Measurements from ENCODE around the gene KHDC3L.

KHDC3L gene, protein sequence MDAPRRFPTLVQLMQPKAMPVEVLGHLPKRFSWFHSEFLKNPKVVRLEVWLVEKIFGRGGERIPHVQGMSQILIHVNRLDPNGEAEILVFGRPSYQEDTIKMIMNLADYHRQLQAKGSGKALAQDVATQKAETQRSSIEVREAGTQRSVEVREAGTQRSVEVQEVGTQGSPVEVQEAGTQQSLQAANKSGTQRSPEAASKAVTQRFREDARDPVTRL

DNA sequence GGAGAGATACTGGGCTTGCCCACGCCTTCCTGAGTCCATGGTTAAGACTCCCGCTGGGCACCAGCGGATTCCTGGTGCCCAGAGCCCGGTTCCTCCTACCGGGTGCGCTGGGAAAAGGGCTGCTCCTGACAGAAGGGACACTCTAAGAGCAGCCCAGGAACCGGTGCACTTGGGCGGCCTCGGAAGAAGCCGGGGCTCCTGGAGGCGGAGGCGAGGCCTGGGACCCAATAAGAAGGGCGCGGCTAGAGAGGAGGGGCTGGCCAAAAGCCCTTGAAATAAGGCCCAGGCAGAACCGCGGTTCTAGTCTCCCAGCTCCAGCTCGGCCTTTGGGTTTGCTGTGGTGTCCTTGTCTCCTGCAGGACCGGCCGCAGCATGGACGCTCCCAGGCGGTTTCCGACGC lies at the start of gene KHDC3L:
TSS of gene KHDC3L (plus strand) at position 301 of the 400 bp plus-strand sequence. CDS start at position 373, 72 bp downstream.
- in situ Hi-C loops (cut with MboI; ENCODE audit: low sequenced_read_pairs) = no loop called here

DNA sequence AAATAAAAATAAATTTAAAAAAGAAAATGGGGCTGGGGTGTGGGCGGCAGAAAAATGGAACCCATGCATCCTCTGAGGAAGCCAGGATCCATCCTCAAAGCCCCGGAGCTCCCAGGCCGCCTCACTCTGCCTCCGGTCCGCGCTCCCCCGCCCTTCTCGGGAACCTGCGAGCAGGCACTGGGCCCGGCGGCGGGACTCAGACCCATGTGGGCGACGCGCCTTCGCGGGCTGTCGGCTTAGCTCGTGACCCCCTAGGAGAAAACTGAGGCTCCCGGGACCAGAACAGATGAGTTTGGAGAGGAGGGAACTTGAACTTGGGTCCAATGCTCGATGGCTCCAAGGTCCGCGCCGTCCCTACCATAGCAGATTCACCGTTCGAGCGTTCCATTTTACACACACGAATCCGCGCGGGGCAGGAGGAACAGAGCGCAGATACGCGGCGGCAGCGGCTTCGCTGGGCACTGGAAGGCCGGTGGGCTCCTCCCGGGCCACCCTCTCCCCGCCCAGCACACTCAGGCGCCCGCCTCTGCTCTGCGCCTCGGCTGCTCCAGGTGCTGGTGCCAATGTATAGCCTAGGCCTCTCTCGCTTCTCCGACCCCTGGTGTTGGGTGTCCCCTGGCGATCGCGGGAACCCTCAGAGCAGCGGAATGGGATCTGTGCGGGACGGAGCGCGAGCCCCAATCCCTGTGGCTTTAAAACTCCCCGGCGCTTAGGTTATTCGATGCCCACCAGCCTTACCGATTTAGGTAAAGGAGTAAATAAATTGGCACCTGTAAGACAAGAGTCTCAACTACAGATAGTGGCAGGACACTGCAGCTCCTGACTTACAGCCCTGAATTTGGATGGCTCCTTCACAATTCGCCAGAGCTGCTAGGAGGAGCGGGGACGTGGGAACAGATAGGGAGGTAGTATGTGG lies 47.6 kb upstream of the KHDC3L start:
- in situ Hi-C loops (cut with MboI; ENCODE audit: low sequenced_read_pairs) = no loop called here

DNA sequence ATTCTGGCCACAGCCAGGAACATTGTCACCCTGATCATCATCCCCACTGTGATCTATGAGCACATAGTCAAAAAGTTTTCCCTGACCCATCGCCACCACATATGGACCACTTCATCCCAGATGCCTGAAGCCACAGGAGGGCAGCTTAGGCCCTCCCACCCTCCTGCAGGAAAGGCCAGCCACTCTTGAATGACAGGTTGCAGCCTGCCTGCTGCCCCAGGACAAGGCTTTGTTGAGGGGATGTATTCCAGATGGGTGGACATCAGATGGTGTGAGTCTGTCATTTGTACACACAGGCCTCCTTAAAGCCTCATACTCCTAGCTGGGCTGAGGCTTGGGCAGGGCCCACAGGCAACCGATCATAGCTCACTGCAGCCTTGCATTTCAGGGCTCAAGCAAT lies 39.1 kb upstream of the KHDC3L start:
- in situ Hi-C loops (cut with MboI; ENCODE audit: low sequenced_read_pairs) = no loop called here

DNA sequence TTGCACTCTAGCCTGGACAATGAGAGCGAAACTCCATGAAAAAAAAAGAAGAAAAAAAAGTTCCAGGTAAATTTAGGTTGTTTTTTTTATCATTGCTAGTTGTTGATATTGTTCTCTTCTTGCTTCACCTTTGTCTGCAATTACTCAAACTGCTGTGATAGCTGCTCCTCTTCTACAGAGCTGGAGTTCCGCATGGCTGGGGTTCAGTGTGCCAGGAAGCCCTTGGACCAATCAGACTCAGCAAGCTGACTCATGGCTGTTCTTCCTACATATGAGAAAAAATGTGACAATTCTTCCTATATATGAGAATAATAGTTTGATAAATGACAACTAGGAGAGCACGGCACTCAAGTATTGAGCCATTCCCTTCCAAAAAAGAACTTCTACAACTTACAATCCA lies 36.8 kb upstream of the KHDC3L start:
- in situ Hi-C loops (cut with MboI; ENCODE audit: low sequenced_read_pairs) = no loop called here

DNA sequence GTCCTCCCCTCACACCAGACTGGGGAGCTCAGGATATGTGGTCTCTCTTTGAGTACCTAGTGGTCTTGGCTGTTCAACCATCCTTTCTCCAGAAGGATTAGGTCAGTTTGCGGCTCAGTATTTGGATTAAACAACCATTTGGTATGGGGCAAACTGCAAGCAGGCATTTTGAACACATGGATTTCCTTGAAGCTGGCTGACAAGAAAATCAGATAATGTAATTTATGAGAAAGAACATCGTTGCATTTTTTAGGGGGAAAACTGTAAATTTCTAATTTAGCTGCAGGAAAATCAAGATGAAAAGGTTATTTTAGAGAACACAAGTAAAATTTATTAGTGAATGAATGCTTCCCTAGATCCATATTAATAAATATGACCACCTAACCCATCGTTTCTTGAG lies 33.7 kb upstream of the KHDC3L start:
- in situ Hi-C loops (cut with MboI; ENCODE audit: low sequenced_read_pairs) = no loop called here

DNA sequence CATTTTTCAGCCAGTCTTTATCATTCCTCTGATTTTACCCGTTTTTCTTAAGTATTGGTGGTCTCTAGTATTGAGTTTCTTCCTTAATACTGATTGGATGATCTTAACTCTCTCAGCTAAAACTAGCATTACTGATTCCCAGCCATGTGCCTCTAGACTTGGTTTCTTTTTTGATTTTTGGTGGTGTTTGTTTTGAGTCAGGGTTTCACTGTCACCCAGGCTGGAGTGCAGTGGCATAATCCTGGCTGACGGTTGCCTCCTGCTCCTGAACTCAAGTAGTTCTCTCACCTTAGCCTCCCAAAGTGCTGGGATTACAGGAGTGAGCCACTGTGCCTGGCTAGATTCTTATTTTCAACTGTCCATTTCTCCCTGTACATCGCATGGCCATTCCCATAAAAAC lies 33.3 kb upstream of the KHDC3L start:
- in situ Hi-C loops (cut with MboI; ENCODE audit: low sequenced_read_pairs) = no loop called here

DNA sequence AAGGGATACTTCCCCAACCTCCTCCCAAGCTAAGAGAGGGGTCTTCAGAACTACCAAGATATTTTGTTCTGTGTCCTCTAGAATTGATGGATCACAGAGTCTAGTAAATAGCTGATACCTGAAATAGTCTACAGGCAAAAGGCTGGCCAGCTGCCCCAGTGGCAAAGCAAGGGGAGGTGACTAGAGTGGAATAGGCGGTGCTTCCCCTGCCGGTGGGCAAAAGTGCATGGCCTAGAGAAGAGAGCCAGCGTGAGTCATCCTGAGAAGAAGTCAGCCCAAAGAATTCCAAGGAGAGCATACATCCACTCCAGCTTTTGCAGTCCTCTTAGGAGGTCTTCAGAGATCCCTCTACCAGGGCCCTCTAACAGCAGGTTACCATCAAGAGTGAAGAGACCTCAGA lies 23.1 kb upstream of the KHDC3L start:
- in situ Hi-C loops (cut with MboI; ENCODE audit: low sequenced_read_pairs) = no loop called here

DNA sequence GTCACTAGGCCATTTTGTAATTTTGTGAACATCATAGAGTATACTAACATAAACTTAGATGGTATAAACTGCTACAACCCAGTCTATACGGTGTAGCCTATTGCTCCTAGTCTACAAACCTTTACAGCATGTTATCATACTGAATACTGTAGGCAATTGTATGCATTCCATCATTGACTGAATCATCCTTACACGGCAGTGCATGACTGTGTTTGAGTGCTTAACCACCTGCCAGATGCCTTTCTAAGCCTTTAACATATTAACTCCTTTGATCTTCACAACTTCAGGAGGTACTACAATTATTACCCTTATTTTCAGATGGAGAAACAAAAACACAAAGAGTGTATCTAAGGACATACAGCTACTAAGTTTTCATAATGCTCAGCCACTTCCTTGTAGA lies 22.4 kb upstream of the KHDC3L start:
- in situ Hi-C loops (cut with MboI; ENCODE audit: low sequenced_read_pairs) = no loop called here

DNA sequence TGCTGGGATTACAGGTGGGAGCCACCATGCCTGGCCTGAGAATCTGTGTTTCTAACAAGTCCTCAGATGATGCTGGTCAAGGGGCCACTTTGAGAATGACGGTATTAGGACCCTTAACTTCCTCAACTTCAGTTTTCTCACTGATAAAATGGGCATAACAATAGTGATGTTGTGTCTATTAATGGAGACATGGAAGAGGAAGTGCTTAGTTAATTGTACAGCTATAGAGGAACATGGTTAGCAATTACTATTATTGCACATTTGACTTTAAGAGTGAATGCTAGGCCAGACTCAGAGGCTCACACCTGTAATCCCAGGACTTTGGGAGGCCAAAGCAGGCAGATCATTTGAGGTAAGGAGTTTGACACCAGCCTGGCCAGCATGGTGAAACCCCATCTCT lies 21.1 kb upstream of the KHDC3L start:
- in situ Hi-C loops (cut with MboI; ENCODE audit: low sequenced_read_pairs) = no loop called here

DNA sequence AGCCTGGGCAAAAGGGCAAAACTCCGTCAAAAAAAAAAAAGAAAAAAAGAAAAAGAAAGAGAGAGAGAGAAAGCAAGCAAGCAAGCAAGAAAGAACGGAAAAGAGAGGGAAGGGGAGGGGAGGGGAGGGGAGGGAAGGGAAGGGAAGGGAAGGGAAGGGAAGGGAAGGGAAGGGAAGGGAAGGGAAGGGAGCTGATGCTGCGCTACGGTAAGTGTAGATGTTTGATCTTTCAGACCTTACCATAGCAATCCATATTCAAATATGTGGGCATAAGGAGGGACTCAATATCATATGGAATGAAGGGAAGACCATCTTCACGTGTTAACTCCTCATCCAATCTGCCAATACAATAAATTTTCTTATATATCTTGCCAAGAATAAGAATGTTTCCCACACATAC lies 20.3 kb upstream of the KHDC3L start:
- in situ Hi-C loops (cut with MboI; ENCODE audit: low sequenced_read_pairs) = no loop called here

DNA sequence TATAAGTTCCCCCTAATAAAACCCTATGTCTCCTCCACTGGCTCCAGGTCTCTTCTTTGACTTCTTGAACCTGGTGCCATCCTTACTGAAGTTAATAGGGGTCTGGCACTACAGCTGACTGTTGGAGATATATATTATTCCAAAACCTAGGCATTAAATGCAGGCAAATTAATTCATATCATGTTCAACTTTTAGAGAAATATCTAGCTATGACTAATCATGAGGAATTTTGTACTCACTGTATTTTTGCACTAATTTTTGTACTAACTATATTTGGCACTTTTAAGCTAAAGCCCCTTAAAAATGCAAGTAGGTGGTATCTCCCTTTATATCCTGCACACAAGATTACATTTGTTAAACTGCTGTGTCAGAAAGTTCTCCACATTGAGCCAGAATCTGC lies 19.3 kb upstream of the KHDC3L start:
- in situ Hi-C loops (cut with MboI; ENCODE audit: low sequenced_read_pairs) = no loop called here

DNA sequence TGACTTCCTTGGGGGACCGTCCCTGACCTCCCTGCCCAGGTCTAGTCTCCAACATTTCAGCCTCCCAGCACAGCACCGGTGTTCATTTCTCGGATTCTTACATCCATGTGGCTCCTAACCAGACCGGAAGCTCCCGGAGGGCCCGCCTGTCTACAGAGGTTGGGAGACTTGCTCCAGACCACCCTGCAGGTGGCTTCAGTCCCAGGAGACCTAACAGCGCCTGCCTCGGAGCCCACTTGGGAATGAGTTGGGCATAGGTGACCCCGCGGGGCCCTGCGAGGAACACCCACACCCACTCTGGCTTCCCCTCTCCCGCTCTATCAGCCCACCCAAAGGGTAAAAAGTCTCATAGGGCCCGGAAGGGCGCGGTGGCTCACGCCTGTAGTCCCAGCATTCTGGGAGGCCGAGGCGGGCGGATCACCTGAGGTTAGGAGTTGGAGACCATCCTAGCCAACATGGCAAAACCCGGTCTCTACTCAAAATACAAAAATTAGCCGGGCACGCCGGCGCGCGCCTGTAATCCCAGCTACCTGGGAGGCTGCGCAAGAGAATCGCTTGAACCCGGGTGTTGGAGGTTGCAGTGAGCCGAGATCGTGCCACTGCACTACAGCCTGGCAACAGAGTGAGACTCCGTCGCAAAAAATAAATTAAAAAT lies 13.8 kb upstream of the KHDC3L start:
- in situ Hi-C loops (cut with MboI; ENCODE audit: low sequenced_read_pairs) = no loop called here

DNA sequence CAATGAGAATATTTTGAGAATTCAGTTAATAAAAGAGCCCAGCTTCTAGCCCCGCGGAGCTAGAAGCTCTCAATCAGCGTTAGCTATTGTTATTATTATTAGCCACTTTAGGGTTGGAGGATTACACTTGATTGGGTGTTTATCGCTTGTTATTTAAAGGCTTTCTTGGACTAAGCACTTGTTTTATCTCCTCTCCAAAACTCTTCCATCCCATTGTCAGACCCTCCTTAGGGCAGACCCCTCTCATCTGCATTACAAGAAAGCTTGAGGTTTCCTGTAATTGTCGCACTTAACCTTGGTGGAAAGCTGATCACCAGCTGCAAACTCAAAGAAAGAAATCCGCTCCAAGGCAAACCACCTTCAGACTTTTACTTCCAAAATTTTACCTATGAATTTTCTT lies 13.1 kb upstream of the KHDC3L start:
- in situ Hi-C loops (cut with MboI; ENCODE audit: low sequenced_read_pairs) = no loop called here

DNA sequence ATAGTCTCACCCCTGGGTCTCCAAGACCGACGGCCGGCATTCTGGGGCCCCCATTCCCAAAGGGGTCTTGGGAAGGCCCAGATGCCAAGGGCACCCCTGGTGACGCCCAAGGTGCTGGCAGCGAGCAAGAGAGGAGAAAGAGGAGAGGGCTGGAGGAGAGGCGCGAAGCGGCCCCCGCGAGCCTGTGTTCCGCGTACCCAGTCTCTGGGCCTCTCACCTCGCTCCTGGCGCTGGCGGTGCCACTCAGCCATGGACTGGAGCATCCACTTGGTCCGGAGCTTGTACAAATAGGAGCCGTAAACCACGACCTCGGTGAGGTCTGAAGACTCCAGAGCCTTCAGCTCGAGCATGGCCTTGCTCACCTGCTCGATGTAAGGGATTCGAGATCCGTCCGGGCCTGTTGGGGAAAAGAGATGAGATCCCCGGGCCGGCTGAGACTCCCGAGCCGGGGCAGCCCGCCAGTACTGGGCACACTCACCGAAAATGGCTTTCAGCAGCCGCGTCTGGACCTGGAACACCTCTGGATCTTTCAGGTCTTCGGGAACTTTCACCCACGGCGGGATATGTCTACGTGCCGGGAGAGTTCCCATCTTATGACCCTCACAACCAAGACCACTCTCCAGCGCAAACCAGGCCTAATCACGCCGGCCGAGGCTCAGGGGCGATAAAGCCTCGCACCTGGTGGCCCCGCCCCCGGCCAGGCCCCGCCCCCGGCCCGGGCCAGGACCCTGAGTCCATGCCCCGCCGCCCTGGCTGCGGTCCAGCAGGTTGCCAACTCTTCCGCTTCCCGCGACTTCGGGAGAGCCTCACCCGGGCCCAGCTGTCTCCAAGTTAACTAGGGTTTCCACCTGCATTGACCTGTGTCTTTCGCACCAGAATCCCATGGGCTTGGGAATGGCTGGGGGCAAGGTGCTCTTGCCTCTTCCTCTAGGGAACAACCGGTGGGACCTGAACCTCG lies 8.5 kb upstream of the KHDC3L start, which contains the start of gene DPPA5:
TSS of gene DPPA5 (minus strand) at position 641 of the 958 bp plus-strand sequence. CDS start at position 590, 51 bp downstream.
- in situ Hi-C loops (cut with MboI; ENCODE audit: low sequenced_read_pairs) = no loop called here

DNA sequence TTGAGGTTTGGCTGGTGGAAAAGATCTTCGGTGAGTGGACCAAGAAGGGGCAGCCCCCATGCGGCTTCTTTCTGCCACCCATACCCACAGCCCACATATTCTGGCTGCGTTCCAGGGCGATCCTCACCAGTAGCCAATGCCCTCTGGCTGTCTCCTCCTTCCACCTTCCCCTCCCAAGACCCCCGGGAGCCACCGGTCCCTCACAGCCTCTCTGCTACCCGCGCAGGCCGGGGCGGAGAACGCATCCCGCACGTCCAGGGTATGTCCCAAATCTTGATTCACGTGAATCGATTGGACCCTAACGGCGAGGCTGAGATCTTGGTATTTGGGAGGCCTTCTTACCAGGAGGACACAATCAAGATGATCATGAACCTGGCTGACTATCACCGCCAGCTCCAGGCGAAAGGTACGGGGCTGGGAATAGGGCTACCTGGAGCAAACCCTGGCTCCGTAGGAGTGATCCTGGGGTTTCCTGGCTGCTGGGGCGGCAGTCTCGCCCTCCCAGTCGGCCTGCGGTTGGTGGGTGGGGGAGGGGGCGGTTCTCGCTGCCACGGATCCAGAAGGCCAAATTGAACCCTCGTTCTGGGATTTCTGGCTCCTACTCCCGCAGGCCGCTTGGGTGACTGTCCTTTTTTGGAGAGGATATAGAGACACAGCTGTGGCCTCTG lies 545 bp downstream of the KHDC3L start:
- in situ Hi-C loops (cut with MboI; ENCODE audit: low sequenced_read_pairs) = no loop called here

DNA sequence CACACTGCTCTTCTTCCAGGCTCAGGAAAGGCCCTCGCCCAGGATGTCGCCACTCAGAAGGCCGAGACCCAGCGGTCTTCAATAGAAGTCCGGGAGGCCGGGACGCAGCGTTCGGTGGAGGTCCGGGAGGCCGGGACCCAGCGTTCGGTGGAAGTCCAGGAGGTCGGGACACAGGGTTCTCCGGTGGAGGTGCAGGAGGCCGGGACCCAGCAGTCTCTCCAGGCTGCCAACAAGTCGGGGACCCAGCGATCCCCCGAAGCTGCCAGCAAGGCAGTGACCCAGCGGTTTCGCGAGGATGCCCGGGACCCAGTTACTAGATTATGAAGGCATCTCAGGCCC lies 1.0 kb downstream of the KHDC3L start:
- in situ Hi-C loops (cut with MboI; ENCODE audit: low sequenced_read_pairs) = no loop called here

DNA sequence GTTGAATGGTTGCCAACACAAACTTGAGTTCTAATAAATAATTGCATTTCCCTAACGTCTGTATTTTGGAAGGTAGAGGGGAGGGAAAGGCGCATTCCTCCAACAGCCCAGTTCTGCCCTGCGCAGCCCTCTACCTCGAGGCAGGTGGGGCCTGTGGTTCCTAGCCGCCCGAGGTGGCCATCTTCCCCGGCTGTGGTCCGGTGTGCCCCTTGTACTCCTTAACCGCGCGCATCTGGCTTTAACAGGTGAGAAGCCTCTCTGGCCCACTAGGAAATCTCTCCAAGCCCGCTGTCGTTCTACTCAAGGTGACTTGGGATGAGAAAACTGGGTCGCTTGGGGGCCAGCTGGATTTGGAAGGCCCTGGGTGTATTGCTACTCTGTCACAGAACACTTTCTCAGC lies 1.7 kb downstream of the KHDC3L start:
- in situ Hi-C loops (cut with MboI; ENCODE audit: low sequenced_read_pairs) = no loop called here

DNA sequence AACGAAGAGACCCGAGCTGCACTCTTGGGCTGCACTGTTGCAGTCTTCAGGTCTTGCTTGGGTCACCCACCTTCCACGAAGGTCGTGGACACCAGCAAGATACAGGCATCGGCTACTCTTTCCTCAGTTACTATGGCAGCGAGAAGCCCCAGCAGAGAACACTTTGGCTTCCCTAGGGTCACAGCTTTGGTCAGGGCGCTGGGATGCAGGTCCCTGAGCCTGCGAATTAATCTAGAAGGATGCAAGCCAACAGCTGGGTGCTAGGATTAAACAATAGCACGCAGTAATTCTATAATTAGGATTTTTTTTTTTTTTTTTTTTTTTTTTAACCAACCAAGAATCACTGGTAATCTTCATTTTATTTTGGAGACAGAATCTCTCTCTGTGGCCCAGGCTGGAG lies 2.1 kb downstream of the KHDC3L start:
- in situ Hi-C loops (cut with MboI; ENCODE audit: low sequenced_read_pairs) = no loop called here

DNA sequence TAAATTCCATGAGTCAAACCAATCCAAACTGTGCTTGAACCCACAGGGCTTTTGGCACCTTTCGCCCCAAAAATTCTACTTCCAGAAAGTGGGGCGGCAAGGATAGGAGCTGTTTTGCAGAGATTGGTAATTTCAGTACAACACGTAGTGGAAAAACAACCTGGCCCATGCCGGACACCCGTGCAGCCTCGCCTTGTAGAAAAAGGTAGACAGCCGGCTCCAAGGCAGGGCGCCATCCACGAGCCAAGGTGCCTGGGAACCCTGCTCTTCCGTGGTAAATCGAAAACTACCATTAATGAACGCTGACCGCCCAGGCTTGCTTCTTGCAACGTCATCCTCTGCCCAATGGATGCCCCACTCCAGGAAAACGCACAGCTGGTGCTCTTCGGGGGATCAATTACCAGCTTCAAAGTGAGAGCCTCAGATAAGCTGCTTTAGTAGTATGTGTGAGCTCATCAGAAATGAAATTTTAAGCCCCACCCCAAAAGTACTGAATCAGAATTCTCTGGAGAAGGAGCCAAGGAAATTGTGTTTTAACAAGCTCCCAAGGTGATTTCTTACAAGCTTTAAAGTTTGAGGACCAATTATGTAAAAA lies 5.4 kb downstream of the KHDC3L start:
- in situ Hi-C loops (cut with MboI; ENCODE audit: low sequenced_read_pairs) = no loop called here

DNA sequence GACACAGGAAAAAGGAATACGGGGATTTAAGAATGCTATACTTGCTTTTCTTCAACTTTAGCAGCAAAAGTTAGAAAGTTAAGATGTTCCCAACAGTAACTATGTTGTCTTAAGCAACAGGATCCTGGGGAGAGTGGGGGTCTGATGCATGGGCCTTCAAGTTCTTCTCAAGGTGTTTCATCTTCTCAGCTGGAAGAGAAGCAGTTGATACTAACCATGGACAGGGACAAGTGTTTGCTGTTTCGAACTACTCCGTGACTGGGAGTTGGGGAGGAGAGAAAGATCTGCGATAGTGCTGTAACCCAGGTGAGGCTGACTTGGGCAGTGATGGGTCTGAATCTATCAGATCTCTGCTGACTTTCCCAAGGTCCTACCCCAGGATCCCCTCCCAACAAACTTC lies 6.2 kb downstream of the KHDC3L start:
- in situ Hi-C loops (cut with MboI; ENCODE audit: low sequenced_read_pairs) = no loop called here

All from HL-60/S4 treated with retinoic acid at 250 ng/mL for 4 days and 3 days (cell line).